ENCODE measurements around the gene MYMK. TPM values are rescaled to one million over a fixed set of nuclear protein-coding genes. Genes with fewer than 3 reads are reported as not detected.

The MYMK gene
- total RNA-seq, 1 experiment from 2014 or later, result not detected

- H3K4me1 Mint-ChIP-seq (ENCODE audit: low read depth, unreplicated experiment), result peaks cover 6% of the 10 kb centered on the region
- no peak overlapping the region for H3K4me3 Mint-ChIP-seq (ENCODE audit: unreplicated experiment)
- BruUV-seq (replicated peaks), result no TSS peak
- H3K9me3 Mint-ChIP-seq (ENCODE audit: unreplicated experiment), result no peaks in the 10 kb centered on the region
- H3K27ac Mint-ChIP-seq (ENCODE audit: unreplicated experiment), result no peak overlapping the region
- CTCF ChIA-PET, result no interaction called here
- Histone ChIP-seq H3K4me3 (ENCODE audit: low read depth, low read length) (no peak overlapping the region), H3K9me3 (no peaks in the 10 kb centered on the region), H3K36me3 (ENCODE audit: control insufficient read depth, insufficient read depth, low read length) (no peaks in the 10 kb centered on the region), H3K27me3 (replicated peaks; ENCODE audit: control insufficient read depth, insufficient read depth, low read length) (no peaks in the 10 kb centered on the region), H3K4me1 (peaks cover 4% of the 10 kb centered on the region; the same call in 1 of the 2 replicates)
- no peak for TF ChIP-seq CTCF (IDR thresholded peaks at IDR 0.05; ENCODE audit: insufficient read depth in 1 of 2, low read depth in 1 of 2, low read length in 1 of 2, severe bottlenecking in 1 of 2, unreplicated experiment in 1 of 2)
- intact Hi-C loops (cut with micrococcal nuclease; ENCODE audit: unreplicated experiment), result no loop called here
- H3K27me3 Mint-ChIP-seq (ENCODE audit: insufficient read depth, unreplicated experiment), result no peaks in the 10 kb centered on the region
- H3K36me3 Mint-ChIP-seq (ENCODE audit: insufficient read depth, unreplicated experiment), result no peaks in the 10 kb centered on the region
- POLR2A ChIA-PET, result no interaction called here
- DNase-seq, result no peak
Measured at GRCh38 chr9:133522073-133522910, 2.5 kb downstream of the MYMK start.

GRCh38 chr9:133521122-133522072 lies 3.4 kb downstream of the MYMK start:
- Mint-ChIP-seq H3K4me1 (ENCODE audit: low read depth, unreplicated experiment) (peaks cover 2% of the 10 kb centered on the region), H3K9me3 (ENCODE audit: unreplicated experiment) (no peaks in the 10 kb centered on the region), H3K36me3 (ENCODE audit: insufficient read depth, unreplicated experiment) (no peaks in the 10 kb centered on the region), H3K4me3 (ENCODE audit: unreplicated experiment) (no peak overlapping the region), H3K27me3 (ENCODE audit: insufficient read depth, unreplicated experiment) (no peaks in the 10 kb centered on the region), H3K27ac (ENCODE audit: unreplicated experiment) (no peak overlapping the region)
- Histone ChIP-seq H3K9me3 (no peaks in the 10 kb centered on the region), H3K4me1 (no peaks in the 10 kb centered on the region), H3K36me3 (ENCODE audit: control insufficient read depth, insufficient read depth, low read length) (no peaks in the 10 kb centered on the region), H3K4me3 (ENCODE audit: low read depth, low read length) (no peak overlapping the region), H3K27me3 (replicated peaks; ENCODE audit: control insufficient read depth, insufficient read depth, low read length) (no peaks in the 10 kb centered on the region)
- intact Hi-C loops (cut with micrococcal nuclease; ENCODE audit: unreplicated experiment), result no loop called here
- ChIA-PET CTCF (interaction anchor here (0.8 kb wide), 1 partner anchor 206 kb away, joined by 3 read pairs; no protein-coding TSS in a partner anchor), POLR2A (no interaction called here)
- TF ChIP-seq CTCF (IDR thresholded peaks at IDR 0.05; ENCODE audit: insufficient read depth in 1 of 2, low read depth in 1 of 2, low read length in 1 of 2, severe bottlenecking in 1 of 2, unreplicated experiment in 1 of 2), result no peak
- no peak for DNase-seq
- BruUV-seq (replicated peaks), result no TSS peak

GRCh38 chr9:133520121-133520835 lies 4.5 kb downstream of the MYMK start:
- no TSS peak for BruUV-seq (replicated peaks)
- Mint-ChIP-seq H3K4me1 (ENCODE audit: low read depth, unreplicated experiment) (no peaks in the 10 kb centered on the region), H3K27me3 (ENCODE audit: insufficient read depth, unreplicated experiment) (no peaks in the 10 kb centered on the region), H3K9me3 (ENCODE audit: unreplicated experiment) (no peaks in the 10 kb centered on the region), H3K4me3 (ENCODE audit: unreplicated experiment) (no peak overlapping the region), H3K36me3 (ENCODE audit: insufficient read depth, unreplicated experiment) (no peaks in the 10 kb centered on the region), H3K27ac (ENCODE audit: unreplicated experiment) (no peak overlapping the region)
- Histone ChIP-seq H3K4me3 (ENCODE audit: low read depth, low read length) (no peak overlapping the region), H3K27me3 (replicated peaks; ENCODE audit: control insufficient read depth, insufficient read depth, low read length) (no peaks in the 10 kb centered on the region), H3K4me1 (no peaks in the 10 kb centered on the region), H3K36me3 (ENCODE audit: control insufficient read depth, insufficient read depth, low read length) (no peaks in the 10 kb centered on the region), H3K9me3 (no peaks in the 10 kb centered on the region)
- TF ChIP-seq CTCF (IDR thresholded peaks at IDR 0.05; ENCODE audit: insufficient read depth in 1 of 2, low read depth in 1 of 2, low read length in 1 of 2, severe bottlenecking in 1 of 2, unreplicated experiment in 1 of 2), result no peak
- DNase-seq, result no peak
- intact Hi-C loops (cut with micrococcal nuclease; ENCODE audit: unreplicated experiment), result no loop called here
- ChIA-PET CTCF (no interaction called here), POLR2A (no interaction called here)
